Loucy (cell line): Measurements from ENCODE around the gene MYO18A.

Experiments used
- CTCF ChIP-seq: fragments of 200-600 bp; sonication (generic); conservative IDR thresholded peaks from 2 replicates; pipeline ENCODE4 v1.5.1; 2014; ENCODE audit warnings: mild to moderate bottlenecking, antibody characterized with exemption, low read length
- EZH2phosphoT487 ChIP-seq: fragments of 200-600 bp; IDR thresholded peaks from 2 replicates; pipeline ENCODE4 v1.6.1; 2018; ENCODE audit warnings: antibody characterized with exemption, mild to moderate bottlenecking, moderate library complexity, borderline replicate concordance

DNA sequence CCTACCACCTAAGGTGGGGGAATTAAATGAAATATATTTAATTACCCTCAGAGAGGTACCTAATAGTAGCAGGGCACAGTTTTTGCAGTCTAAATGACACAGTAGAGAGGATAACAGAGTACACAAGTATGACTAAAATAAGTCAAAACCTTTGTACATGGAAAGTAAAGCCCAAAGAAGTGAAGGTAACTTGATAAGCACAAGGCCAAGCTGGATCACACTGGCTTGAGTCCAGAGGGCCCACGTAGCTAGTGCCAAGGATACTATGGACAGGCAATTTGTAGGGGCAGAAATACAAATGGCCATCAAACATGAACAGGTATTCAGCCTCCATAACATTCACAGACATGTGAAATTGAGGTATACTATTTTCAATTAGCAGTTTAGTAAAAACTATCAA is 7.6 kb downstream of the MYO18A start:
- no peak for TF ChIP-seq CTCF
- TF ChIP-seq EZH2phosphoT487: no peak
